Vagina (tissue), 2 donors: ENCODE data around the gene PRKCQ.

ENCODE experiments used
- CTCF ChIP-seq, 3 experiments: fragments of 450-650 bp in 2 of 3; fragments of 200-600 bp in 1 of 3; sonication (generic) in 1 of 3; IDR thresholded peaks; one replicate each; pipeline ENCODE4 v1.5.1; 2017 to 2019; ENCODE audit warnings: antibody characterized with exemption in 3 of 3, mild to moderate bottlenecking in 2 of 3, moderate library complexity in 2 of 3
- POLR2A ChIP-seq, 2 donors: fragments of 450-650 bp; IDR thresholded peaks; one replicate each; pipeline ENCODE4 v1.6.1; 2017; ENCODE audit warnings: antibody characterized with exemption in 2 of 2, mild to moderate bottlenecking in 2 of 2, moderate library complexity in 2 of 2
- POLR2AphosphoS5 ChIP-seq, 2 donors: sonication (generic); formaldehyde crosslinking; IDR thresholded peaks; one replicate each; pipeline ENCODE4 v1.9.0; 2017; ENCODE audit warnings: antibody characterized with exemption in 2 of 2, mild to moderate bottlenecking in 2 of 2, low read depth in 1 of 2; ENCODE audit not compliant: insufficient read depth in 1 of 2

GRCh38 chr10:6388261-6388893, 191.7 kb downstream of the PRKCQ start:
- TF ChIP-seq POLR2AphosphoS5 (IDR thresholded peaks at IDR 0.05; ENCODE audit: insufficient read depth in 1 of 2, low read depth in 1 of 2) (no peak), CTCF (IDR thresholded peaks at IDR 0.05) (no peak), POLR2A (IDR thresholded peaks at IDR 0.05) (no peak)
